SJSA1 (cell line): Measurements from ENCODE around the gene CHMP4A. TPM values are rescaled to one million over a fixed set of nuclear protein-coding genes. Genes with fewer than 3 reads are reported as not detected.

Source experiments
- DNase-seq, 2 experiments: peaks; one replicate each; pipeline ENCODE4 v3.0.0-alpha.2; 2015 to 2020; ENCODE audit warnings: low spot score in 2 of 2, low read depth in 1 of 2
- H3K27ac ChIP-seq: fragments of 250-450 bp; sonication (Bioruptor Pico); 2 replicates; pipeline ENCODE4 v1.5.1; 2020; ENCODE audit warnings: mild to moderate bottlenecking, moderate library complexity
- H3K27me3 ChIP-seq: fragments of 250-450 bp; sonication (Bioruptor Pico); replicated peaks from 2 replicates; pipeline ENCODE4 v1.5.1; 2020; ENCODE audit warnings: mild to moderate bottlenecking, moderate library complexity
- H3K36me3 ChIP-seq: fragments of 250-450 bp; sonication (Bioruptor Pico); 2 replicates; pipeline ENCODE4 v1.5.1; 2020; ENCODE audit warnings: mild to moderate bottlenecking
- H3K4me1 ChIP-seq: fragments of 250-450 bp; sonication (Bioruptor Pico); replicated peaks from 2 replicates; pipeline ENCODE4 v1.6.1; 2021; ENCODE audit warnings: mild to moderate bottlenecking
- H3K4me3 ChIP-seq: fragments of 250-450 bp; sonication (Bioruptor Pico); 2 replicates; pipeline ENCODE4 v1.5.1; 2020; ENCODE audit warnings: mild to moderate bottlenecking
- H3K9me3 ChIP-seq: fragments of 250-450 bp; sonication (Bioruptor Pico); replicated peaks from 2 replicates; pipeline ENCODE4 v1.5.1; 2020; ENCODE audit warnings: mild to moderate bottlenecking
- total RNA-seq: library from RNA; depleted of rRNA; stranded (reverse); fragments of >200 nt; shearing (Covaris generic); gene quantifications from 2 replicates; pipeline ENCODE4 v1.2.3, GENCODE V29; 2014

CHMP4A gene
- total RNA-seq, 1 experiment from 2014 or later: 29.9 TPM

DNA sequence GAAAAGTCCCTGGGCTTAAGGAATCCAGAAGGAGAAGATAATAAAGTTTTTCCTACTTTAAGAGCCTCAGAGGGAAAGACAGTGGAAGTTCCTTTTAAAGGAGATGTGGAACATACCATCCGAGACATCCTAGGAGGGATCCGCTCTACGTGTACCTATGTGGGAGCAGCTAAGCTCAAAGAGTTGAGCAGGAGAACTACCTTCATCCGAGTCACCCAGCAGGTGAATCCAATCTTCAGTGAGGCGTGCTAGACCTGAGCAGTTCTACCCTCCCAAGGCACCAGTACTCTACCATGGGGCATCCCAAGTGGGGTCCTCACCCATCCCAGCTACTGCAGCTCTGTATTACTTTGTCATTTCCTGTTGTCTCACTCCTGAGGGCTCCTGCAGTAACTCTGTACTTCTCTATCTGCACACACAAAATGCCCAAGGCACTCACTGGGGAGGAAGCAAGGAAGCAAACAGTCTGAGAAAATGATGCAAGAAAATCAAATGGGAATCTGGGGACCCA lies 25.3 kb upstream of the CHMP4A start:
- DNase-seq: no peak
- H3K27ac ChIP-seq: no peak overlapping the region
- no peaks in the 10 kb centered on the region for H3K9me3 ChIP-seq
- no peaks in the 10 kb centered on the region for H3K27me3 ChIP-seq
- H3K36me3 ChIP-seq: peaks cover 75% of the 10 kb centered on the region
- H3K4me3 ChIP-seq: no peak overlapping the region
- peaks cover 22% of the 10 kb centered on the region for H3K4me1 ChIP-seq

DNA sequence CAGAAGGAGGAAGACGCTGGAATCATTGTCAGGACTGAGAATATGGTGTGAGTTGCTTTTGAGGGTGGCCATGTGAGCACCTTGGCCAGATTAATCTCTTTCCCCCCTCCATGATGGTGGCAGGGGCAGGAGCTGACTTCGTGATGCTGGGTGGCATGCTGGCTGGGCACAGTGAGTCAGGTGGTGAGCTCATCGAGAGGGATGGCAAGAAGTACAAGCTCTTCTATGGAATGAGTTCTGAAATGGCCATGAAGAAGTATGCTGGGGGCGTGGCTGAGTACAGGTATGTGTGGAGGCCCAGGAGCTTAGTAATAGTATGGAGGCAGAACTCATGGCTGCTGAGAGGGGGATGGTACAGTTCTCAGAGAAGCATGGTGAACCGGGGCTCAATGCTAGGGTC lies 24.8 kb upstream of the CHMP4A start:
- DNase-seq: no peak
- Histone ChIP-seq H3K36me3 (peaks cover 75% of the 10 kb centered on the region), H3K9me3 (no peaks in the 10 kb centered on the region), H3K4me3 (no peak overlapping the region), H3K27ac (no peak overlapping the region), H3K4me1 (peaks cover 21% of the 10 kb centered on the region), H3K27me3 (no peaks in the 10 kb centered on the region)

DNA sequence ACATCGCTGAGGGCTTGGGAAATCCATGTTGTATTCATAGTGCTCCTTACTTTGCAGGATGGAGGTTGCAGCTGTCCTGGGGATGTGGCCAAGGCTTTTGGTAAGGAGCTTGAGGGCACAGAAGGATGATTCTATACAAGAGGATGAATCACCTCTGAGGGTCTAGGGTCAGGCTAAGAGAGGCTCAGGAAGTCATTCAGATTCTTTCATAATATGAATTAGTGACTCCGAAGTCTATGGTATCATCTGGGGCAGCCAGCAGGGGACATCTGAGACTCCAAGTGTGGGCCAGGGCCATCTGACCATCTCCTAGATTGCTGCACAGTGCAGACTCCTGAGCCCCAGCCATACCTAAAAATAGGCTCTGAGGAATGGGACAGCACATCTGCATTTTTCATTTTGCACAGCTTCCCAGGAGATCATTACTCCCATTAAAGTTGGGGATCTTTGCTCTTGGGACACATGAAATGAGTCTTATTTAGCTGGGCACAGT lies 24.2 kb upstream of the CHMP4A start:
- DNase-seq: no peak
- Histone ChIP-seq H3K27ac (no peak overlapping the region), H3K4me3 (no peak overlapping the region), H3K36me3 (peaks cover 75% of the 10 kb centered on the region), H3K27me3 (no peaks in the 10 kb centered on the region), H3K4me1 (peaks cover 20% of the 10 kb centered on the region), H3K9me3 (no peaks in the 10 kb centered on the region)

DNA sequence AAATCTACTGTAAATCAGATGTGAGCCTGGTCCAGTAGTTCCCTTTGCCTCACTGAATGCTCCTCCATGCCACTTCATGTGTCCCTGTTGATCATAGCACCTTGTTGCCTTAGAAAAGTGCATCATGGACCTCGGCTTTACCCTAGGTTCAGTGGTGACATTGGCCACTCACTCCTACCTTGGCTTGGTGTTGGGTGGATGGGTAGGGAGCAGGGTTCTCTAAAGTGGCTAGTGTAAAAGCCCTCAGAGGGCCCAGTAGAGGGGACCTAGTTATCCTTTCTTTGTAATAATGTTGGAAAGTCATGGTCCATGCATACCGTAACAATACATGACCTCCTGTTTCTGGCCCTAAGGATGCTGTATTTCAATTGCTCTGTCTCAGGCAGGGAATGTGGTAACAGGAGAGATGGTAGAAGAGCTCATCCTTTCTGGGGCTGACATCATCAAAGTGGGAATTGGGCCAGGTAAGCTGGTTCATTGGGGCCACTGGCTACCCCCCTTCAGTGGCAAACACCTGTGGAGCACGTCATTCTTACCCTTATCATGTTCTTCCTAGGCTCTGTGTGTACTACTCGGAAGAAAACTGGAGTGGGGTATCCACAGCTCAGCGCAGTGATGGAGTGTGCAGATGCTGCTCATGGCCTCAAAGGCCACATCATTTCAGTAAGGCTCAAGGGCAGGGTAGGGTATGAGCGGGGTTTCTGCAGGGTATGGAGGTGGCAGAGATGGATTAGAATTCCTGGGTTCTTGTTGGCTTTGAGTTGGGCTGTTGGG lies 23.6 kb upstream of the CHMP4A start:
- Histone ChIP-seq H3K27me3 (no peaks in the 10 kb centered on the region), H3K36me3 (peaks cover 75% of the 10 kb centered on the region), H3K4me1 (peaks cover 20% of the 10 kb centered on the region), H3K27ac (no peak overlapping the region), H3K9me3 (no peaks in the 10 kb centered on the region), H3K4me3 (no peak overlapping the region)
- DNase-seq: no peak

DNA sequence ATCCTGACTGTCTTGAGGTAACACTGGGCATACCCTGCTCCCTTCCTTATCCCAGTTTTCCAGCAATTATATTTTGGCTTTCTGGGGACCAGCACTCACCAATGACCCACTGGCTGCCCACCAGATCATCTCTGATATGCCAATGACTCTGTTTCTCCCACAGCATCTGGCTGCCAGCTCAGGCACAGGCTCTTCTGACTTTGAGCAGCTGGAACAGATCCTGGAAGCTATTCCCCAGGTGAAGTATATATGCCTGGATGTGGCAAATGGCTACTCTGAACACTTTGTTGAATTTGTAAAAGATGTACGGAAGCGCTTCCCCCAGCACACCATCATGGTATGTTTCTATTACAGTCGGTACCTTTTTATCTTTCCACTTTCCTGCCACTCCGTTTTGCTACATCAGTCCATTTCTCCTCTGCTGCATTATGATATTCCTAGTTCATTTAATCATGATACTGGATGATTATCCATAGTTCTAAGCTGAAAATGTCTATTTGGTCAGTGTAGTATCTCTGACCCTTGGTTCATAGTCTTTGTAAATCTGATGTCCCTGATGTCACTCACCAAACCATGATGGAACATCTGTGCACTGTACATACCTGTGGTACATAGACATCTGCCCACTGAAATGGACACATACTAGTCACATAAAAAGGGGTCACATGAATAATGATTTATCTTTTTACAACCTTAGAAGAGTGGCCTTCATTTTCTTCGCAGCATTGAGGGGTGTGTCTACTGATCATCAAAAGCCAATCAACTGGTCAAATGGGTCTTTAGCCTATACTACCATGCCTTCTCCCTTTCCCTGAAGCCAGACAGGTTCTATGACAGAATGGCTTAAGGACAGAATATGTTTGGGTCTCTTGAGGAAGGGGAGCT lies 22.8 kb upstream of the CHMP4A start:
- Histone ChIP-seq H3K36me3 (peaks cover 71% of the 10 kb centered on the region), H3K4me1 (peaks cover 18% of the 10 kb centered on the region), H3K4me3 (no peak overlapping the region)

DNA sequence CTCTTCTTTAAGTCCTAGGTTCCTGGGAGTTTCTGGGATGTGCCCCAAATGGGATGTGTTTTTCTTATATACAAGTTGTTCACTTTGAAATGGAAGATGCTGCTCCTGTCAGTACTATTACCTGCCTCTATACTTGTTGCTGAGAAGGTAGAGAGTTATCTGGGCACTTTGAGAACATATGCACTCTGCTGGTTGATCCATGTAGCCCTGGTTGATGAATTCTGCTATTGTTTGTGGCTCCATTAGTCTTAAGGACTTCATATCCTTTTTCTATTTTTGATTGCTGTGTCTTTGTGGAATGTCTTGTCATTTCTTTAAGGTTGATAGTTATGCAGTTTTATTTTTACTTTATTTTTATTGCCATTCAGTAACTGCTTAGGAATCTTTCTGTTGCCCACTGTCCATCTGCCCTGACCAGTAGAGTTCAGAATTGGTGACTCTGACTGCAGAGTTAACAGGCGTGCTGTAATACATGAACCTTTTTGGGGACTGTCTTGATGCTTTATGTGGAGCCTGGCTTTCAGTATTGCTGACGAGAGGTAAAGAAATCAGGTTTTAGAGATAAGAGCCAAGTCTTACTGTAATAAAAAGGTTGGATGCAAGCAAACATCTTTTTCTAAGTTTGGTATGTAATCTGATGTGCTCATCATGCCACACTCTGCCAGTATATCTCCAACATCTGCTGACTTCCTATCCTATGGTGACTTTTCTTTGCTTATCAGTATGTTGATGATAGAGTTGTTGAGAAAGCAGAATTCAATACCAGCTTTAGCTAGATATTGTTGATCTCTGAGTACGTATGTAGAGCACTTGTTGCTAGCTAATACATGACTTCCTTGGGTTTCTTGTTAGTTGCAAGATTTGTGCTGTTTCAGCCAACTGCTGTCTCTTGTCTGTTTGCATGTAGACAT lies 21.1 kb upstream of the CHMP4A start:
- H3K27me3 ChIP-seq: no peaks in the 10 kb centered on the region
- DNase-seq: no peak
- no peaks in the 10 kb centered on the region for H3K9me3 ChIP-seq
- H3K36me3 ChIP-seq: peaks cover 60% of the 10 kb centered on the region
- no peak overlapping the region for H3K27ac ChIP-seq
- peaks cover 19% of the 10 kb centered on the region for H3K4me1 ChIP-seq
- no peak overlapping the region for H3K4me3 ChIP-seq

More for the DNA sequence above, 22.8 kb upstream of the CHMP4A start:
- H3K27ac ChIP-seq: no peak overlapping the region
- DNase-seq: no peak
- H3K9me3 ChIP-seq: no peaks in the 10 kb centered on the region
- H3K27me3 ChIP-seq: no peaks in the 10 kb centered on the region

DNA sequence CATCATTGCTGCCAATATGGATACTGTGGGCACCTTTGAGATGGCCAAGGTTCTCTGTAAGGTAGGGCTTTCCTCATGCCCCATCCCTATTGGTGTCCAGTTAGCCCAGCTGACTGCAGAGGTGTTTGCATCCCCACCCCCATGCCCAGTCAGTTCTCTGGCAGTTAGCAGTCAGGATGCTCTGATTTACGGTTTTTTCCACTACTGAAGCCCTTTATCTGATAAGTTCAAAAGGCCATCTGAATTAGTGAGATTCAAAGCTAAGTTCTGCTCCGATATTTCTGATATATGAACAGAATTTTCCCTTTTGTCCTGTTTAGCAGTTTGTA lies 20.2 kb upstream of the CHMP4A start:
- no peak overlapping the region for H3K27ac ChIP-seq
- H3K4me3 ChIP-seq: peak overlapping the region; percentile 60
- no peak for DNase-seq
- peaks cover 52% of the 10 kb centered on the region for H3K36me3 ChIP-seq
- H3K4me1 ChIP-seq: peaks cover 19% of the 10 kb centered on the region
- no peaks in the 10 kb centered on the region for H3K9me3 ChIP-seq
- H3K27me3 ChIP-seq: no peaks in the 10 kb centered on the region

DNA sequence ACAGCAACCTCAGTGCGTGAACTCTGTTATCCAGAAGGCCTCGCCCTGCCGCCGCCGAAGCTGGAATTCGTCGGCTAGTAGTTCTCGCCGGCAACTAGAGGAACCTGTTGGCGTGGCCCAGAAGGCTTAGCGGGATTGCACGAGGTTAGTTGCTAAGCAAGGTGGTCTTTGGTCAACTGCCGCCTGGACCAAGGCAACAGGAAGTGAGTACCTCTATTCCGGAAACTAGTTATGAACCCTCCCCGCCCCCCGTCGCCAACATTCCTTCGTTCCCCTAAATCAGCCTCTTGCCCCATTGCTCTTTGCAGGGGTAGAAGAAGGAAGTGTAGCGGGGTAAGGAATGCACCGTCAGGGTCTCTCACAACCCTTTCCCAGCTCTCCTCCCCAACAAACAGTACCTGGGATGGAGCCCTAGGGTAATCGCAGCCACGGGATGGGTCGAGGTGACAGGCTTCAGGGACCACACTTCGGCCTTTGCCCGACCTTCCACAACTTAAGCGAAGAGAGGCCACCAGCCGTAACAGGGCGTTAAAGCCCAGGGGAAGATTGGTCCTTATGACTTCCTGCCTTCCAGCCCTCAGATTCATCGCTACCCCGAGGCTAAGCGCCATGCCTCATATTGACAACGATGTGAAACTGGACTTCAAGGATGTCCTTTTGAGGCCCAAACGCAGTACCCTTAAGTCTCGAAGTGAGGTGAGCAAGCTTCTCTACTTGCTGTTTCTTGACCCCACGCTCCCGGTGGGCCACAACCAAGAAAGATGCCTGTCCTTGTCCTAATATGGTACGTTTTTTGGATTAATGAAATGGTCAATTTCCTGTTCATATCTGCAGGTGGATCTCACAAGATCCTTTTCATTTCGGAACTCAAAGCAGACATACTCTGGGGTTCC lies 19.6 kb upstream of the CHMP4A start, which contains the start of gene GMPR2:
Gene GMPR2 (plus strand): TSS at position 285 of the 893 bp plus-strand sequence. CDS start 325 bp downstream, at position 610.
- peak within 1 kb of the TSS; percentile 60 for H3K4me3 ChIP-seq
- peak within 1 kb of the TSS; percentile 76 for H3K27ac ChIP-seq
- peaks cover 19% of the 10 kb centered on the region for H3K4me1 ChIP-seq
- H3K27me3 ChIP-seq: no peaks in the 10 kb centered on the region
- H3K36me3 ChIP-seq: peaks cover 50% of the 10 kb centered on the region
- DNase-seq: no peak
- no peaks in the 10 kb centered on the region for H3K9me3 ChIP-seq

DNA sequence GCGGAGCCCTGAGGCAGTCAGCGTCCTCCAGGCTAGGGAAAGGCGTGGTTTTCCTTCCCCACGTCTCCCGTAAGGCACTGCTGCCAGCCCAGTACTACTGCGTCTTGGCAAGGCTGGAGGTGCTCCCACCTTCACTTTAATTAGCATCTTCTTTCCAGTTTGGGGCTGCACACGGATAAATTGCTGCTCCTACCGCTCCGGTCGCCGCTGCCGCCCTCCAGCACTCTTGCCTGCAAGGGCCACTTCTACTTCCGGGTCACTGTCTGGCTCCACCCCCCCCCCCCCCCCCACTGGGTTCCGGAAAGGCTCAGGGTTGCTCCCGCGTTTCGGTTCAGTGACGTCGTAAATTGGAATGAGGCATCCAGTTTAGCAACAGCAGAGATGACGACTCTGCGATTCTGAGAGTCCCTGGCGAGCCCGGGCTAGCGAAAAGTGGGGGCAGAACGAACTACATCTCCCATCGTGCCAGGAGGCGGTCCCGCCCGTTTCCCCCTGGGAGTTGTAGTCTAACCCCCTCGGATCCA lies 18.9 kb upstream of the CHMP4A start, which contains the start of gene NEDD8:
Gene NEDD8 (minus strand): TSS at position 247 of the 524 bp plus-strand sequence. CDS start 100 bp downstream, at position 147.
- Histone ChIP-seq H3K36me3 (peaks cover 46% of the 10 kb centered on the region), H3K4me1 (peaks cover 19% of the 10 kb centered on the region), H3K9me3 (no peaks in the 10 kb centered on the region), H3K27me3 (no peaks in the 10 kb centered on the region), H3K27ac (peak within 1 kb of the TSS; percentile 76), H3K4me3 (peak within 1 kb of the TSS; percentile 60)
- DNase-seq: peak; percentile 91 to 93

DNA sequence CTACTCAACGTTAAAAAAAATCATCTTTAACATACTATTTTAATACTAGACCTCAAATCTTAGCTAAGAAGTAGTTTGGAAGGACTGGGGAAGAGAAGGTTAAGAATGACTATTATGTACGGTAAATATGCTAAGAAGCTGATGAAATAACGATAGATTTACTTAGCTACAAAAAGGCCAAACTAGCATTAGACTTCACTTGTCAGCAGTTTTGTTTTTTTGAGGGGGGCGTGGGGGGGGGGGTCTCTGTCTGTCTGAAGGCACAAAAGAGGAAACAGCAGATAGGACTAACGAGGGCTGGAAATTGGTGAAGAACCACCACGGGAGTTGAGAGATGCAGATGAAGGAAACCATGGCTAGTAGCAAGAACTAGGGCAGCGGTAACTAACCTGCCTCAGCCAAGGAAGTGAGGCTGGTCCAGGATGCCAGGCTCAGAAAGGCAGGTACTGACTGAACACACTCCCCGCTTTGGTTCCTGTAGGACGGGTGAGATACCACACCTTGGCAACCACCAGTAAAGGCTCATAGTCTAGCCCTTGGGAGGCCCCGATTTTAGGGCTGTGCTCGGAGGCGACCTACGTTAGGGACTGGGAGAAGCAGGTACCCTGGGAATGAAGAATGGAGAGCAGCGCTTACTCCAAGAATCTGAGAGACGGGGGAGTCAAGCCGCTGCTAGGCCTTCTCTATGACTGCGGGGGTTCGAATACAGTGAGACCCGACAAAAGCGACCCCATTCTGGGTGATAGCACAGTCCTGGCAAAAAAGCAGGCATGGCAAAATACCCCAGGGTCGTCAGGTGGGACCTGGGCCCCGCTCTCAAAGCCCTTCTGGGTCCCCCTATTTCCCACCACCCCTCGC lies 18.2 kb upstream of the CHMP4A start:
- Histone ChIP-seq H3K27ac (peak overlapping the region; percentile 76; the same call in 1 of the 2 replicates), H3K36me3 (peaks cover 40% of the 10 kb centered on the region), H3K9me3 (no peaks in the 10 kb centered on the region), H3K4me3 (peak overlapping the region; percentile 60), H3K27me3 (no peaks in the 10 kb centered on the region), H3K4me1 (peaks cover 19% of the 10 kb centered on the region)
- no peak for DNase-seq

DNA sequence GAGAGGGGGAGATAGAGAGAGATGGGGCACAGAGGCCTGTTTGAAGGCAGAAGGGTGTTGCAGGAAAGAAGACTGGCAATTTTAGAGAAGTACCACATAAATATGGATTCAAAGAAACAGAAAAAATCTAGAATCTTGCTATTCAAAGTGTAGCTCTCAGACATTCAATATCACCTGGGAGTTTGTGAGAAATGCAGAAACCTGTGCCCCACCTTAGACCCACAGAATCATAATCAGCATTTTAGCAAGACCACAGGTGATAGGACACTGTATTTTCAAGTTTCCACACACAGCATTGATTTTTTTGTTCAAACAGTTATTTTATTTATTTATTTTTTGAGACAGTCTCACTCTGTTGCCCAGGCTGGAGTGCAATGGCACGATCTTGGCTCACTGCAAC lies 15.6 kb upstream of the CHMP4A start:
- H3K27me3 ChIP-seq: no peaks in the 10 kb centered on the region
- H3K36me3 ChIP-seq: peaks cover 26% of the 10 kb centered on the region
- no peak overlapping the region for H3K4me3 ChIP-seq
- DNase-seq: no peak
- H3K9me3 ChIP-seq: no peaks in the 10 kb centered on the region
- peaks cover 28% of the 10 kb centered on the region for H3K4me1 ChIP-seq
- H3K27ac ChIP-seq: no peak overlapping the region
